SH-SY5Y (cell line): Measurements from ENCODE around the gene RACK1.

Experiments used
- GATA2 ChIP-seq: IDR thresholded peaks from 2 replicates; pipeline ENCODE4 v1.6.1; 2011; ENCODE audit warnings: mild to moderate bottlenecking, low read depth, low read length
- GATA3 ChIP-seq: IDR thresholded peaks from 2 replicates; pipeline ENCODE4 v1.6.1; 2011; ENCODE audit warnings: low read depth, mild to moderate bottlenecking, low read length, moderate library complexity

- TF ChIP-seq GATA2 (no peak), GATA3 (no peak)
Observed at GRCh38 chr5:181215997-181216989, 27.4 kb downstream of the RACK1 start.
